B cell (primary cell): ENCODE data around the gene LMNTD1. TPM values are rescaled to one million over a fixed set of nuclear protein-coding genes. Genes with fewer than 3 reads are reported as not detected.

ENCODE experiments used
- ATAC-seq: fragments of 200-7000 bp; cut with Tn5 transposase; one replicate; pipeline ENCODE4 v1.10.0; 2021; ENCODE audit warnings: low read depth, mild to moderate bottlenecking, moderate number of reproducible peaks, moderate library complexity
- CTCF ChIA-PET: fragments of 350-600 bp; sonication (Branson Sonifier 250); formaldehyde crosslinking; loops from one replicate; lab custom pipeline; 2021; ENCODE audit warnings: antibody characterized with exemption, inconsistent platforms; lab: Charles Lee
- POLR2A ChIA-PET: fragments of 350-600 bp; sonication (Branson Sonifier 250); formaldehyde crosslinking; loops from one replicate; lab custom pipeline; 2021; ENCODE audit warnings: antibody characterized with exemption; lab: Charles Lee
- DNase-seq: peaks from one replicate; pipeline ENCODE4 v3.0.0; 2013
- H2AFZ ChIP-seq: 2 replicates; pipeline ENCODE4 v1.6.1; 2012; ENCODE audit warnings: mild to moderate bottlenecking, low read depth, low read length; ENCODE audit not compliant: insufficient read depth, poor library complexity, severe bottlenecking
- H3K27ac ChIP-seq, 2 donors: 1 replicate in 1 of 2; 2 replicates in 1 of 2; pipeline ENCODE4 v1.5.1; 2012 to 2013; ENCODE audit warnings: low read length in 2 of 2, mild to moderate bottlenecking in 2 of 2, moderate library complexity in 1 of 2
- H3K27me3 ChIP-seq, 4 experiments: fragments of 200-600 bp in 1 of 4; sonication (generic) in 1 of 4; replicated peaks in 1 of 4; 1 replicate in 2 of 4; 2 replicates in 2 of 4; pipeline versions ENCODE4 v1.6.1 to v1.7.0; 2013 to 2016; ENCODE audit warnings: low read length in 3 of 4, mild to moderate bottlenecking in 2 of 4, mixed read lengths in 1 of 4, moderate library complexity in 1 of 4; ENCODE audit not compliant: insufficient read depth in 4 of 4, control insufficient read depth in 3 of 4; ENCODE audit errors: control extremely low read depth in 1 of 4
- H3K36me3 ChIP-seq, 2 experiments: replicated peaks in 1 of 2; 1 replicate in 1 of 2; 2 replicates in 1 of 2; pipeline versions ENCODE4 v1.6.1 to v1.7.1; 2013; ENCODE audit warnings: low read length in 1 of 2; ENCODE audit not compliant: insufficient read depth in 2 of 2, control insufficient read depth in 1 of 2; ENCODE audit errors: control extremely low read depth in 1 of 2, extremely low read depth in 1 of 2
- H3K4me1 ChIP-seq, 2 donors: fragments of 200-600 bp in 1 of 2; sonication (generic) in 1 of 2; 1 replicate in 1 of 2; 2 replicates in 1 of 2; pipeline versions ENCODE4 v1.5.1 to v1.6.1; 2013 to 2017; ENCODE audit warnings: low read length in 2 of 2; ENCODE audit not compliant: control insufficient read depth in 2 of 2, insufficient read depth in 2 of 2
- H3K4me2 ChIP-seq: replicated peaks from 2 replicates; pipeline ENCODE3; 2012; ENCODE audit warnings: mild to moderate bottlenecking, low read depth, low read length; ENCODE audit not compliant: poor library complexity, severe bottlenecking
- H3K4me3 ChIP-seq, 5 experiments: fragments of 200-600 bp in 1 of 5; sonication (generic) in 1 of 5; 1 replicate in 3 of 5; 2 replicates in 2 of 5; pipeline versions ENCODE4 v1.5.1 to v1.7.0; 2011 to 2016; ENCODE audit warnings: low read length in 4 of 5, mild to moderate bottlenecking in 4 of 5, low read depth in 2 of 5, control low read depth in 1 of 5, moderate library complexity in 1 of 5; ENCODE audit not compliant: insufficient read depth in 1 of 5; ENCODE audit errors: control extremely low read depth in 1 of 5, extremely low read depth in 1 of 5
- H3K79me2 ChIP-seq: fragments of 200-600 bp; sonication (generic); one replicate; pipeline ENCODE4 v1.6.0; 2016; ENCODE audit warnings: low read length; ENCODE audit not compliant: control insufficient read depth, insufficient read depth
- H3K9ac ChIP-seq: fragments of 200-600 bp; sonication (generic); 2 replicates; pipeline ENCODE4 v1.6.1; 2017; ENCODE audit warnings: mild to moderate bottlenecking, low read length, moderate library complexity
- H3K9me3 ChIP-seq, 3 donors: one replicate each; pipeline versions ENCODE4 v1.6.1 to v1.7.1; 2013; ENCODE audit warnings: low read length in 2 of 3; ENCODE audit not compliant: control insufficient read depth in 2 of 3, insufficient read depth in 1 of 3; ENCODE audit errors: control extremely low read depth in 1 of 3
- H4K20me1 ChIP-seq: 2 replicates; pipeline ENCODE4 v1.6.0; 2012; ENCODE audit warnings: mild to moderate bottlenecking, low read length; ENCODE audit not compliant: insufficient read depth, control insufficient read depth, poor library complexity, severe bottlenecking
- H3K27ac Mint-ChIP-seq: one replicate; pipeline ENCODE4 v1.8.0; 2021; ENCODE audit warnings: mixed read lengths
- H3K27me3 Mint-ChIP-seq: one replicate; pipeline ENCODE4 v1.8.0; 2021; ENCODE audit warnings: mixed read lengths
- H3K4me1 Mint-ChIP-seq: one replicate; pipeline ENCODE4 v1.8.0; 2021; ENCODE audit warnings: mixed read lengths
- H3K4me3 Mint-ChIP-seq: one replicate; pipeline ENCODE4 v1.8.0; 2021; ENCODE audit warnings: mixed read lengths
- H3K9me3 Mint-ChIP-seq: one replicate; pipeline ENCODE4 v1.8.0; 2022; ENCODE audit warnings: mixed read lengths; ENCODE audit not compliant: insufficient read depth
- CTCF ChIP-seq: fragments of 200-600 bp; IDR thresholded peaks from one replicate; pipeline ENCODE4 v1.8.0; 2022; ENCODE audit warnings: antibody characterized with exemption, mild to moderate bottlenecking
- EZH2 ChIP-seq: IDR thresholded peaks from 2 replicates; pipeline ENCODE4 v1.6.1; 2012; ENCODE audit warnings: borderline replicate concordance, low read depth, mild to moderate bottlenecking, moderate library complexity, low read length; ENCODE audit not compliant: insufficient read depth, poor library complexity, severe bottlenecking
- WGBS: methylation state at CpG from one replicate; pipeline ENCODE4 v1.1.5; 2013; ENCODE audit warnings: missing lambda C conversion rate; ENCODE audit not compliant: insufficient coverage; 5-methylcytosine and 5-hydroxymethylcytosine counted together
- intact Hi-C: fragments of 100-400 bp; cut with micrococcal nuclease; formaldehyde crosslinking; loops from one replicate; pipeline ENCODE4 v1.10.0; 2022
- polyA plus RNA-seq: library from polyadenylated mRNA; depleted of rRNA; stranded (reverse); fragments of >200 nt; gene quantifications from 2 replicates; pipeline ENCODE4 v1.2.3, GENCODE V29; 2012
- total RNA-seq, 2 donors: library from RNA; stranded (reverse); fragments of 120-200 nt in 1 of 2; gene quantifications; 1 replicate in 1 of 2; 2 replicates in 1 of 2; pipeline versions ENCODE4 v1.2.3 to v1.2.4, GENCODE V29; 2013 to 2022

Gene LMNTD1
- total and polyA plus RNA-seq, 2 donors (not counting 1 experiment from before 2014, with no cell fraction given): not detected

DNA sequence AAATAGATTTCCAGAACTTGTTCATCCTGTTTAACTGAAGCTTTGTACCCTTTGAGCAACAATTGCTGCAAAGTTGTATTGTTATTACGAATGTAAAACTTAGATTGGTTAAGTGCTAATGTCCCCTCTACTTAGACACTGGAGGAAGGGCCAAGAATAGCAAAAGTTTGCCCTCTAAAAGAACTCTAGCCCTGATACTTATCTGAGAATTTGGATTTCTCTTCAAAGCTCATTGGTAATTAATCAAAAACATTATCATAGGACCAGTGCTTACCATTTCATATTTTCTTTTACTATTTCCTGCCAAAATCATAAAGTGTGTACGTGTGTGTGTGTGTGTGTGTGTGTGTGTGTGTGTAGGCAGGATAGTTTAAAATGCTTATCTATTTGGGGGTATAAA lies 58.2 kb downstream of the LMNTD1 start:
- Histone ChIP-seq H3K79me2 (no peaks in the 10 kb centered on the region), H3K9me3 (peaks cover 0 to 2% (median 0%) of the 10 kb centered on the region in 3 donors), H3K27ac (no peak overlapping the region), H3K36me3 (no peaks in the 10 kb centered on the region), H3K27me3 (no peaks in the 10 kb centered on the region), H3K4me3 (no peak overlapping the region), H4K20me1 (no peaks in the 10 kb centered on the region), H3K9ac (no peak overlapping the region), H2AFZ (no peak overlapping the region), H3K4me2 (no peak overlapping the region), H3K4me1 (no peaks in the 10 kb centered on the region)
- TF ChIP-seq CTCF (no peak), EZH2 (no peak)
- Mint-ChIP-seq H3K27me3 (peaks cover 23% of the 10 kb centered on the region), H3K9me3 (no peaks in the 10 kb centered on the region), H3K27ac (no peak overlapping the region), H3K4me1 (no peaks in the 10 kb centered on the region), H3K4me3 (no peak overlapping the region)
- ChIA-PET POLR2A (no interaction called here), CTCF (no interaction called here)
- WGBS: no CpG with 5 or more reads among the region's 2 CpGs
- ATAC-seq (no peak), DNase-seq (no peak)
- intact Hi-C loops: no loop called here

DNA sequence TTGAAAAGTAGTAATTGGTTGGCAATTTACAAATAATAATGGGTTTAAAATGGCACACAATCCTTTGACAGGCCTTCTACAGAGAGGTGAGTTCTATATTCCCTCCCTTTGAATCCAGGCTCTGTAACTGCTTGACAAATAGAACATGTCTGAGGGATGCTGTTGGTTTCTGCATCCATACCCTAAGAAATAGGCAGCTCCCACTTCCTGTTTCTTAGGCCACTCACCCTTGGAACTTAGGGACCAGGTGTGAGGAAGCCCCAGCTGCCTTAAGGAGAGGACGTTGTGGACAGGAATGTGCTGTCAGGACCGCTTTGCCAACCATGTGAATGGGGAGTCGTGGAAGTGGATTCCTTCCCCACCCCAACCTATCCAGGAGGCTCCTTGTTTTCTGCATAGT lies 59.4 kb downstream of the LMNTD1 start:
- no peaks in the 10 kb centered on the region for H3K4me1 ChIP-seq
- ChIA-PET CTCF (no interaction called here), POLR2A (no interaction called here)
- H4K20me1 ChIP-seq: no peaks in the 10 kb centered on the region
- Mint-ChIP-seq H3K9me3 (no peaks in the 10 kb centered on the region), H3K27me3 (peaks cover 17% of the 10 kb centered on the region), H3K27ac (no peak overlapping the region), H3K4me1 (no peaks in the 10 kb centered on the region), H3K4me3 (no peak overlapping the region)
- no peak overlapping the region for H3K4me2 ChIP-seq
- TF ChIP-seq CTCF (no peak), EZH2 (no peak)
- no peak overlapping the region for H3K4me3 ChIP-seq
- no peak for ATAC-seq
- no peak for DNase-seq
- H3K79me2 ChIP-seq: no peaks in the 10 kb centered on the region
- H3K36me3 ChIP-seq: no peaks in the 10 kb centered on the region
- H3K27me3 ChIP-seq: no peaks in the 10 kb centered on the region
- no peak overlapping the region for H3K27ac ChIP-seq
- peaks cover 0 to under 1% (median 0%) of the 10 kb centered on the region in 3 donors for H3K9me3 ChIP-seq
- no peak overlapping the region for H3K9ac ChIP-seq
- intact Hi-C loops: no loop called here
- no peak overlapping the region for H2AFZ ChIP-seq
- WGBS: no CpG with 5 or more reads among the region's 3 CpGs
